Calu3 (cell line): ENCODE measurements around the gene UBAP2L. TPM values are rescaled to one million over a fixed set of nuclear protein-coding genes. Genes with fewer than 3 reads are reported as not detected.

ENCODE experiments used
- BruUV-seq: library from RNA; stranded (reverse); fragments of 400-500 nt; replicated peaks from 2 replicates; lab custom pipeline; 2021; lab: Mats Ljungman, UMichigan
- CTCF ChIA-PET: fragments of 300-600 bp; sonication (Branson Sonifier 250); formaldehyde crosslinking; loops from one replicate; lab custom pipeline; 2022; ENCODE audit warnings: antibody characterized with exemption; lab: Charles Lee
- DNase-seq: peaks from one replicate; pipeline ENCODE4 v3.0.0; 2022
- H3K27ac Mint-ChIP-seq: one replicate; pipeline ENCODE4 v1.8.0; 2022; ENCODE audit warnings: mixed read lengths; ENCODE audit not compliant: unreplicated experiment
- H3K27me3 Mint-ChIP-seq: one replicate; pipeline ENCODE4 v1.8.0; 2022; ENCODE audit warnings: mixed read lengths; ENCODE audit not compliant: unreplicated experiment
- H3K36me3 Mint-ChIP-seq: one replicate; pipeline ENCODE4 v1.8.0; 2022; ENCODE audit warnings: mild to moderate bottlenecking, moderate library complexity, mixed read lengths; ENCODE audit not compliant: insufficient read depth, unreplicated experiment
- H3K4me1 Mint-ChIP-seq: one replicate; pipeline ENCODE4 v1.8.0; 2022; ENCODE audit warnings: mild to moderate bottlenecking, low read depth, mixed read lengths; ENCODE audit not compliant: unreplicated experiment
- H3K4me3 Mint-ChIP-seq: one replicate; pipeline ENCODE4 v1.8.0; 2022; ENCODE audit warnings: mild to moderate bottlenecking, low read depth, moderate library complexity, mixed read lengths; ENCODE audit not compliant: unreplicated experiment
- H3K9me3 Mint-ChIP-seq: one replicate; pipeline ENCODE4 v1.8.0; 2022; ENCODE audit warnings: low read depth, mixed read lengths; ENCODE audit not compliant: unreplicated experiment
- intact Hi-C: fragments of 100-400 bp; cut with micrococcal nuclease; formaldehyde crosslinking; loops from one replicate; pipeline ENCODE4 v1.10.0; 2022; ENCODE audit not compliant: unreplicated experiment
- total RNA-seq: library from RNA; stranded (reverse); gene quantifications from 2 replicates; pipeline ENCODE4 v1.2.3, GENCODE V29; 2022
- TF ChIP-seq, protein P1 (sequence below): fragments of 200-600 bp; IDR thresholded peaks from one replicate; pipeline ENCODE4 v1.8.0; 2022; ENCODE audit warnings: antibody characterized with exemption; ENCODE audit not compliant: unreplicated experiment

The UBAP2L gene
- total RNA-seq, 1 experiment from 2014 or later: 250 TPM

DNA sequence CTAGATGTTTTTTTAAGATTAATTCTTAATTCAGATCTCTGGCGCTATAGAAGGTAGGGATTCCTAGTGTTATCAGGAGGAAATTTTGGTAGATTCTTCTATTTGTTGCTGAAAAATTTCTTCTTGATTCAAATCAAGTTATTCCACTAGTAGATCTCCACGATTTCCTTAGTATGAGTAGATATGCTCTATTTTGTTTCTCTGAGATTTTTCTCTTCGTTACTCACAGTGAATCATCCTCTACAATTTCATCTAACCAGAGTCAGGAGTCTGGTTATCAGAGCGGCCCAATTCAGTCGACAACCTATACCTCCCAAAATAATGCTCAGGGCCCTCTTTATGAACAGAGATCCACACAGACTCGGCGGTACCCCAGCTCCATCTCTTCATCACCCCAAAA is 32.9 kb downstream of the UBAP2L start:
- Mint-ChIP-seq H3K27me3 (no peaks in the 10 kb centered on the region), H3K36me3 (peaks cover 87% of the 10 kb centered on the region), H3K27ac (no peak overlapping the region), H3K4me3 (no peak overlapping the region), H3K9me3 (no peaks in the 10 kb centered on the region), H3K4me1 (no peaks in the 10 kb centered on the region)
- intact Hi-C loops: no loop called here
- no peak for DNase-seq
- no TSS peak for BruUV-seq
- TF ChIP-seq, protein P1, sequence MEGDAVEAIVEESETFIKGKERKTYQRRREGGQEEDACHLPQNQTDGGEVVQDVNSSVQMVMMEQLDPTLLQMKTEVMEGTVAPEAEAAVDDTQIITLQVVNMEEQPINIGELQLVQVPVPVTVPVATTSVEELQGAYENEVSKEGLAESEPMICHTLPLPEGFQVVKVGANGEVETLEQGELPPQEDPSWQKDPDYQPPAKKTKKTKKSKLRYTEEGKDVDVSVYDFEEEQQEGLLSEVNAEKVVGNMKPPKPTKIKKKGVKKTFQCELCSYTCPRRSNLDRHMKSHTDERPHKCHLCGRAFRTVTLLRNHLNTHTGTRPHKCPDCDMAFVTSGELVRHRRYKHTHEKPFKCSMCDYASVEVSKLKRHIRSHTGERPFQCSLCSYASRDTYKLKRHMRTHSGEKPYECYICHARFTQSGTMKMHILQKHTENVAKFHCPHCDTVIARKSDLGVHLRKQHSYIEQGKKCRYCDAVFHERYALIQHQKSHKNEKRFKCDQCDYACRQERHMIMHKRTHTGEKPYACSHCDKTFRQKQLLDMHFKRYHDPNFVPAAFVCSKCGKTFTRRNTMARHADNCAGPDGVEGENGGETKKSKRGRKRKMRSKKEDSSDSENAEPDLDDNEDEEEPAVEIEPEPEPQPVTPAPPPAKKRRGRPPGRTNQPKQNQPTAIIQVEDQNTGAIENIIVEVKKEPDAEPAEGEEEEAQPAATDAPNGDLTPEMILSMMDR: no peak
- CTCF ChIA-PET: no interaction called here

DNA sequence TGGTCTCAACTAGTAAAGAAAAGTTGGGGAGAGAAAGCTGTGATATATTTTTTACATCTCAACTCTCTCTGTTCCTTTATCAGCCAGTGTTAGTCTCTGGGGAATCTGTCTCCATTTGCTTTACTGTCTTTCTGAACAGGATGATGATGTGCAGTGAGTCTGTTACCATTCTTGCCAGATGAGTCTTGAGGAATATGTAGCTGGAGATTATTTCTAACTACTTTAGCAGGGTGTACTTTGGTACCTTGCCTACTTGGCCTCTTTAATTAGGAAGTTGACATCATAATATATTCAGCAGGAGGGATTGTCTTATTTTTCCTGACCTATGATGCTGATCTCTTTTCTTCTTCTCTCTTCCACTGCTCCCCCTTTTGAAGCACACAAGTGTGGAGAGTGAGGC is 35.9 kb downstream of the UBAP2L start:
- H3K27me3 Mint-ChIP-seq: no peaks in the 10 kb centered on the region
- H3K9me3 Mint-ChIP-seq: no peaks in the 10 kb centered on the region
- intact Hi-C loops: no loop called here
- no peak overlapping the region for H3K27ac Mint-ChIP-seq
- CTCF ChIA-PET: interaction anchor here (0.6 kb wide), 1 partner anchor 8 kb away, joined by 4 read pairs; no protein-coding TSS in a partner anchor
- H3K4me1 Mint-ChIP-seq: no peaks in the 10 kb centered on the region
- no peak for DNase-seq
- H3K36me3 Mint-ChIP-seq: peaks cover 85% of the 10 kb centered on the region
- TF ChIP-seq, protein P1: no peak
- no peak overlapping the region for H3K4me3 Mint-ChIP-seq
- BruUV-seq: no TSS peak

DNA sequence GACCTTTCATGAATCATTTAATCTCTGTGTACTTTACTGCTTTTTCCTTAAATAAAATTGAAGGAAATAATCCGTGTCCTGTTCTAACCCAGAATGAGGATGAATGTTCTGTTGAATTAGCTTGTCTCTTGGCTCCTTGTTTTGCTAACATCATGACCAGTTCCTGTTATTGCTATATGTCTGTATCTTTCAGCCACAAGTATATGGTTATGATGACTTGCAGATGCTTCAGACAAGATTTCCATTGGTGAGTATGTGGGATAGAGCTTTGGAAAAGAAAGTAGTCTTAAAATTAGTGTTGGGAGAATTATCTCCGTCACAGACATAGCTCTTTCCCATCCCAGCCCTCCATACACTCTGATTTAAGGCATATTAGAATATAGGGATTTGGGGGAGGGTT is 38.0 kb downstream of the UBAP2L start:
- no TSS peak for BruUV-seq
- no peak overlapping the region for H3K27ac Mint-ChIP-seq
- H3K4me3 Mint-ChIP-seq: no peak overlapping the region
- CTCF ChIA-PET: no interaction called here
- intact Hi-C loops: no loop called here
- H3K4me1 Mint-ChIP-seq: no peaks in the 10 kb centered on the region
- no peaks in the 10 kb centered on the region for H3K9me3 Mint-ChIP-seq
- TF ChIP-seq, protein P1: no peak
- peaks cover 78% of the 10 kb centered on the region for H3K36me3 Mint-ChIP-seq
- no peak for DNase-seq
- H3K27me3 Mint-ChIP-seq: no peaks in the 10 kb centered on the region

DNA sequence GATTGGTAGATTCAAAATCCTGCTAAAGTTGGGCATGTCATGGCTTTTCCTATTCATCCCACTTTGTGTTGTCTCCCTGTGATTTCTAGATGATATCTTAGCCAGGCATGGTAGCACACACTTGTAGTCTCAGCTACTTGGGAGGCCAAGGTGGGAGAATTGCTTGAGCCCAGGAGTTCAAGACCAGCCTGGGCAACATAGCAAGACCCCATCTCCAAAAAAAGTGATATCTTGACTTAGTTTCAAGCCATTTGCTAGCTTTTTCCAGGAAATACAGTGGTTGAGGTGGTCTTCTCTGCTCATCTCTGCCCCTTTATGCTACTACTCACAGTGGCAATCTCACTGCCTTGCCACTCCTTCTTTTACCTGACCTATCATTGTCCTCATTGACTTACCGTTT is 39.4 kb downstream of the UBAP2L start:
- no peak for DNase-seq
- CTCF ChIA-PET: no interaction called here
- intact Hi-C loops: no loop called here
- Mint-ChIP-seq H3K36me3 (peaks cover 75% of the 10 kb centered on the region), H3K9me3 (no peaks in the 10 kb centered on the region), H3K27me3 (no peaks in the 10 kb centered on the region), H3K27ac (no peak overlapping the region), H3K4me3 (no peak overlapping the region), H3K4me1 (no peaks in the 10 kb centered on the region)
- no TSS peak for BruUV-seq
- TF ChIP-seq, protein P1: no peak
